ENCODE results near the gene NAALADL2.
"Not testable (repeated sequence)": the region's sequence is repeated elsewhere in the genome, so short reads cannot be mapped to it uniquely, and the experiment has no call there.

Gene NAALADL2

GRCh38 chr3:175082631-175083030 lies 223.5 kb downstream of the NAALADL2 start:
- no peak for FAIRE-seq

DNA sequence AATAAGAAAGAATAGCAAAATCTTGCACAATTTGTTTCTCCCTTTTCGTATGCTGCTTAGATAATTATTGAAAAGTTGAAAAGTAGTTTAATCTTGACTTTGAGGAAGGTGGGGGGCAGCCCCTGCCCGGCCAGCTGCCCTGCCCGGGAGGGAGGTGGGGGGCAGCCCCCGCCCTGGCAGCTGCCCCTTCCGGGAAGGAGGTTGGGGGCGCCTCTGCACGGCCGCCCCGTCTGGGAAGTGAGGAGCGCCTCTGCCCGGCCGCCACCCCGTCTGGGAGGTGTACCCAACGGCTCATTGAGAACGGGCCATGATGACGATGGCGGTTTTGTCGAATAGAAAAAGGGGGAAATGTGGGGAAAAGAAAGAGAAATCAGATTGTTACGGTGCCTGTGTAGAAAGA lies 228.0 kb downstream of the NAALADL2 start:
- not testable (repeated sequence) for FAIRE-seq

DNA sequence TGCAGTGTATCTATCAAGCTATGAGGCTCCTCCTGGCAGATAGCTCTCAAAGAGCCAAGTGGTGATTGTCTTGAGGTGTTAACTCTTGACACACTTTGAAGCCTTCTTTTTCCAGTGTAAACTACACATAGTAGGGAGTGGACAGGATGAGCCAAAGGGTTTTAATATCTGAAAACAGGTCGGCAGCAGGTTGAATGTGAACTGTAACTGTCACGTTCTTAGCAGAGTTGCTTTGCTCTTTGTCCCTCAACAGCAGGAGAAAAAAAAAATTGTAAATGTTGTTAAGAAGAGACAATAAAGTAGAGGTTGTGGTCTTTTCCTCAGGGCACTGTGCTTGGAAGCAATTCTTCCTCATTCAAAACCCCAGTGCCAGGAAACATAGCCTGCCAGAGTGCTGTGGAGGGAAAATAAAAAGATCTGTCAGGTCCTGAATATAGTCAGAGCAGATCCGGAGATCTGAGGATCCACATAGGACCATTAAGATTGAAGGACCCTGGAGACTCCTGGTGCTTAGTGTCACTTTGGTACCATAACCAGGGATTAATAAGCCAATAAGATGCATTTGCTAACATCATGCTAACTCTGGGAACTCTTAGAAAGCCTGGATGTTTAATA lies 229.7 kb downstream of the NAALADL2 start:
- FAIRE-seq: no peak

DNA sequence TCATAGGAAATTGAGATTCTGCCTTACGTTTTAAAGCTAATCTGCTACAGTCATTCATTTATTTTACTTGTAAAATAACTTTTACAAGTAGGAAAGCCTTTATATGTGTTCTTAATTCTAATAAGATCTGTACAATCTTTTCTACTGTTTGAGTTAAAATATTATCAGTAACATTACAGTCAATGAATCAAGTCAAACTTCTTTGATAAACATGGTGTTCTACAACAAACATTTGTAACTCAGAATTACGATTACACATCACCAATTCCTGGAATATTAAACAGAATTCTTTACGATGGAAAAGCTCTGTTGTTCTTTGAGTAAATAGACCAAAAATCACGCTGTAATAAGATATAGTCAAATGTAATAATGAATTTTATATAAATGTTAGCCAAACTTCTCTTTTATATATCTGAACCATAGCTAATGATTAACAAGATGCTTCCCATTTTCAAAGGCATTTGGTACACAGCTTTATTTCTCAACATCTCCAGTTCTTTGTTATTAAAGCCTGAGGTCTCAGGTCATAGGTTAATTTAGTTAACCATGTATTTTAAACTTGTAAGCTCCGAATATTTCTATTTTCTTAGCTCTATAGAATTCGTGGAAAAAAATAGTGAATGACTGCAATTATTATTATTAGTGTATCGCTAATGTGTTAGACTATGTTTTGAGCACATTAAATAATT lies 232.4 kb downstream of the NAALADL2 start:
- FAIRE-seq: peak; percentile 6

DNA sequence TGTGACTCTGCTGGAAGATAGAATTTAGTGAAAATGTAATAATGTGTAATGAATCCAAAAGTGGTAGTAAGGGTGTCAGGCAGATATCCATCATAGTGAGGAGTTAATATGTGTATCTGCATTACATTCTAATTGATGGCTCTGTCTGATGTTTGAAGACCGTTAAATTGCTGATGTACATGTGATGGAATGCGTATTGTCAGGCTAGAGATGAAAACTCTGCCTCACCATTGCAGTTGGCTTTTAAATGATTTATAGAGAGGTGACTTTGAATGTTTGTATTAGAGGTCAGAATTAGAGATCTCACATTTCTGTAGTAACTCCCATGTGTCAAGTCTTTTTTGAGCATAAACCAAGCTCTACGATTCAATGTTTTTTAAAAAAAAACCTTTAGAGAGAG lies 234.6 kb downstream of the NAALADL2 start:
- no peak for FAIRE-seq

DNA sequence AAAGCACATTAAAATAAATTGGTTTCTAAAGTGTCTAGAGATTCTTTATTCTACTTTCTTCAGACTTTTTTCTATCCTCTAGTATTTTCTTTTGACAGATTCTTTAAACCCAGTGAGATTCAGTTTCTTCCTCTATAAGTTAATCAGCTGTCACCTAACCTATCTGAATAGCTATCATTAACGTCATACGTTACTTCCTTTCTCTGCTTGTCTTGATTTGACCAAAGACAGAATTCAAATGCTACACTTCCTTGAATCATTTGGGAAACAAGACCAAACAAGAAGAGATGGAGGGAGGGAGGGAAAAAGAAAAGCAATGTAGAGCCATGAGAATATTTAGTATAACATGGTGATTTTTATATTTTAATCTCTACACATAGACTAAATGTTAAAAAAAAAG lies 235.2 kb downstream of the NAALADL2 start:
- no peak for FAIRE-seq

- peak; percentile 49 for FAIRE-seq
Observed at GRCh38 chr3:175098644-175099043, 239.5 kb downstream of the NAALADL2 start.

- FAIRE-seq: no peak
Observed at GRCh38 chr3:175102161-175102560, 243.0 kb downstream of the NAALADL2 start.

- FAIRE-seq: no peak
Observed at GRCh38 chr3:175103298-175103697, 244.2 kb downstream of the NAALADL2 start.

GRCh38 chr3:175105066-175105465 lies 245.9 kb downstream of the NAALADL2 start:
- no peak for FAIRE-seq

GRCh38 chr3:175107231-175107630 lies 248.1 kb downstream of the NAALADL2 start:
- no peak for FAIRE-seq

GRCh38 chr3:175107995-175108394 lies 248.9 kb downstream of the NAALADL2 start:
- no peak for FAIRE-seq

DNA sequence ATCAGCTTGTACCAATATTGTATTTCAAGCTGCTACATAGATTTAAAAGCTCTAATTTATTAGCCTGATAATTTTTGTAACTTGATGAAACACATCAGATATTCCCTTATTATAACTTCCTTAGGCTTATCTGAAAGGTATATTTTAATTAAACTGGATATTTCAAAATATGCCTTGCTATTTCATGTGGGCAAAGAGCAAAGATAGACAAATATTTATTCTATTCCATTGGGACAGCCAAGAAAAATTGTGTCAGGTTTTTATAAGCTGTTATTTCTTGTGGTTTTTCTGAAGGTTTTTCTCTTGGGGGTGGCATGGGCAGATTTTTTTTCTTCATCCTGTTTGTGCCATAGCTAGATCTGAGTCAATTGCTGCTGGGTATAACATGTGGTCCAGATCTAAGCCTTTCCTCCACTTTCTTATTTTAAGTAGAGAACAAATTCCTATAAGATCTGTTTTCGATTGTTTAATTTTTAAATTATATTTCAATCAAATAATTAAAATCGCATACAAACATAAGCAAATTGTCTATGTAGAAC lies 249.5 kb downstream of the NAALADL2 start:
- FAIRE-seq: no peak

- FAIRE-seq: no peak
Observed at GRCh38 chr3:175111036-175111435, 251.9 kb downstream of the NAALADL2 start.

DNA sequence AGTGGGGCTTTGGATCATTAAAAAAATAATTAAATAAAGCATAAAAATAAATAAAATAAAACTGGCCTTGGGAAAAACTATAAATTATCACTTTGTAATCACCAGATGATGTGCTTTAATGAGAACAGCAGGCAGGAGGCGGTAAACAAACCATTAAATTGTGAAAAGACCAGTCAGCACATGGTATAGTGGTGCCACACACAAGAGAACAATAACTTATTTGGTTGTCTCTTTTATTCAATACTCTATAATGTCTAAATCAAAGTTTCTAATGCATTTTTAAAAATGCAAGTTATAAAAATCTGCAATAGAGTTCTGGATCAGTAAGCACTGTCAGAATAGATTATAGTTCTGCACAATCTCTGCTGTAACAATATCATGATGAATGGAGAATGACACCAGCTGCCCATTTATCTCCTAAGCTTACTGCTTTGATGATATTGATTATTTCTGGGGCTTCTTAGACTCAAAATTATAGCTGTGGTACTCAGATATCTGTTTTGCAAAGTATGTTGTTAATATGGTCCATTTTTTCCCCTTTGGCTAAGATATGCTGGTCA lies 259.3 kb downstream of the NAALADL2 start:
- no peak for FAIRE-seq

GRCh38 chr3:175121225-175121624 lies 262.1 kb downstream of the NAALADL2 start:
- FAIRE-seq: no peak

DNA sequence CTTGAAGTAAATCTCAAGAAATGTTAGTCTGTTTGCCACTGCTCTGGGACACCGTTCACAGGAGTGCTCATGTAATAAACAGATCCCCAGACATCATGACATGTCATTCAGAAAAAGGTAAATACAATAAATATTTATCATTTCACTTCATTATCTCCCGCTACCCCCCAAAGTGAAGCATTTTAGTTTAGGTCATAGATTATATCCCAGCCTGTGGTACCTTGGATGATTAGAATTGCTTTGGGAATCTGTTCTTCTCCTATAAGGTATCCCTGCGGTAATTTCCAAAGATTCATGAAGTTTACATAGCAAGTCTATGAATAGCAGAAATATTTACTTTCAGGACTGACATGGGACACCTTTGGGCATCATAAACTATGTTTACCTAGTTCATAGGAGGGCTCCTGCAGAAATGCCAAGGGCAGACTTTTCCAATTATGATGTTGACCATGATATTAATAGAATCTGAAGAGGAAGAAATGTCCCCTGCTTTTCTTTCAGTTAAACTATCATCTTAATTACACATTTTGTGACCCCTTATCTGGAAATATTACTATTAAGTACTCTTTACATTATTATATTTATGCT lies 268.0 kb downstream of the NAALADL2 start:
- FAIRE-seq: no peak

DNA sequence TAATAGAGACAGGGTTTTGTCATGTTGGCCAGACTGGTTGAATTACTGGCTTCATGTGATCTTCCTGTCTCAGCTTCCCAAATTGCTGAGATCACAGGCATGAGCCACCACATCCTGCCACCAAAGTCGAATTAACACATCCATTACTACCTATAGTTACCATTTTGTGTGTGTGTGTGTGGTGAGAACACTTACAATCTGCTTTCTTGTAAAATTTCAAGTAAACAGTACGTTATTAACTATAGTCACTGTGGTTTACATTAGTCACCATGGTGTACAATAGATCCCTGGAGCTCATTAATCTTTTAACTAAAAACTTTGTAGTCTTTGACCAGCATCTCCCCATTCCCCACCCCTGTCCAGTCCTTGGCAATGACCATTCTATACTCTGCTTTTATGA lies 270.0 kb downstream of the NAALADL2 start:
- FAIRE-seq: no peak

- FAIRE-seq: no peak
Observed at GRCh38 chr3:175129571-175129970, 270.4 kb downstream of the NAALADL2 start.

DNA sequence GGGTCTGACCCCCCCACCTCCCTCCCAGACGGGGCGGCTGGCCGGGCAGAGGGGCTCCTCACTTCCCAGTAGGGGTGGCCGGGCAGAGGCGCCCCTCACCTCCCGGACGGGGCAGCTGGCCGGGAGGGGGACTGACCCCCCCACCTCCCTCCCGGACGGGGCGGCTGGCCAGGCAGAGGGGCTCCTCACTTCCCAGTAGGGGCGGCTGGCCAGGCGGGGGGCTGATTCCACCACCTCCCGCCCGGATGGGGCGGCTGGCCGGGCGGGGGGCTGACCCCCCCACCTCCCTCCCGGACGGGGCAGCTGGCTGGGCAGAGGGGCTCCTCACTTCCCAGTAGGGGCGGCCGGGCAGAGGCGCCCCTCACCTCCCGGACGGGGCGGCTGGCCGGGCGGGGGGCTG lies 272.7 kb downstream of the NAALADL2 start:
- not testable (repeated sequence) for FAIRE-seq

- FAIRE-seq: not testable (repeated sequence)
Observed at GRCh38 chr3:175132706-175133105, 273.6 kb downstream of the NAALADL2 start.

DNA sequence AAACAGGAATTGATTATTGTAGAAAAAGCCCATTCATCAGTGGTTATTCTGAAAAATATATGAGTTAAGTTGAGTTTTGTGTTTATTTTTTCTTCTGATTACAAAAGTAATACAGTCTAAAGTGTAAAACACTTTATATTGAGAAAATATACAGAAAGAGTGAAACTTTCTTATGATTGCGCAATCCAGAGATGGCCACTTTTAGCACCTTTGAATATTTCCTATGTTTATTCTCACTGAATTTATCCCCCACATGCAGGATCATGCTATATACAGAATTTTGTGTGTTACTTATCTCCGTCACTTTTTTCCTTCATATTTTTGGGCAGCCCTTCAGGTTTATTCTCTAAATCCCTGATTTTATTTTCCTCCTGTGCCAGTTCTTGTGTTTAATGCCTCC lies 285.2 kb downstream of the NAALADL2 start:
- no peak for FAIRE-seq

GRCh38 chr3:175146258-175146657 lies 287.1 kb downstream of the NAALADL2 start:
- peak; percentile 63 for FAIRE-seq

DNA sequence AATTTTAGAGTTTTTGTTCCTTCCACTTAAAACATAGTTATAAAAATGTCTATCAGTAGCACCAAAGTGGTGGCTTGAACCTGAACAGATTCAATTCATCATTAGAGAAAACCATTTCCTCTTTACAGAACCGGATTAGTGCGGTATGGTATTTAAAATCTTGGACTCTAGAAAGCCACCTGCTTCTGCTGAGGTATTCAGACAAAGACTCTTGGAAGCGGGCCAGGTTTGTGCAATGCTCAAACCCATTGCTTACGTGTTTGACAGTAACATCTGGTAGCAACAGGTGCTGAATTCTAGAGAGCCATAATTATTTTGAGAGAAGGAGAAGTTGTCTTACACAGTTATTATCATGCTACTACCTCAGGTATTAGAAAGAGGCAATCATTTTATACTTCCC lies 290.5 kb downstream of the NAALADL2 start:
- FAIRE-seq: no peak
